Measurements from ENCODE around the gene TMEM132D.

TMEM132D gene

DNA sequence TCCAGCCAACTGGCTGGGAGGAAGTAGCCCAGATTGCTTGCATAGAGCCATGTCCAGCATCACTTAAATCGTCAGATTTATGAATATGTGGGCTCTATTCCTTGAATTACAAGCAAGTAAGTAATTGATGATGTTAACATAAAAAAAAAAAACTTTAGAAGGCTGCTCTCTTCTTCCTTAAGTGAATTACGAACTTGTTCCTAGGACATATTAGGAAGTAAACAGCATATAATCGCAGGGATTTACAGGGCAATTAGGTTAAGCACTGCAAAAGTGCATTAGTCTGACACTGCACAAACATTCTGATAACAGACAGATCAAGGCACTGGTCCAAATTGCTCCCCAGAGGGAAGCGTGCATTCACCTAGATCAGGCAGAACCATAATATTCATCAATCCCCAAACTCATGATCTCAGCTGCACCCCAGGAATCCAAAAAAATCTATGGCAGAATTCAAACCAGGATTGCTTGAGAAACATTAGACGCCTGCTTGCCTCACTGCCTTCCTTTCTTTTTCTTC lies 293.2 kb downstream of the TMEM132D start:
- H3K9ac ChIP-seq (ENCODE audit: low read depth, low read length) = no peak overlapping the region
- no peaks in the 10 kb centered on the region for H3K36me3 ChIP-seq (ENCODE audit: insufficient read depth, low read depth, low read length)
- no peak overlapping the region for H3K4me3 ChIP-seq (ENCODE audit: low read length)
- peaks cover 24% of the 10 kb centered on the region for H3K4me1 ChIP-seq (ENCODE audit: insufficient read depth, low read length)
- H3K27me3 ChIP-seq (ENCODE audit: insufficient read depth, low read length) = no peaks in the 10 kb centered on the region
- H3K9me3 ChIP-seq (ENCODE audit: insufficient read depth, low read depth, low read length) = peaks cover 2% of the 10 kb centered on the region; the same call in 1 of the 2 replicates
- no peak overlapping the region for H3K27ac ChIP-seq (ENCODE audit: low read length)

DNA sequence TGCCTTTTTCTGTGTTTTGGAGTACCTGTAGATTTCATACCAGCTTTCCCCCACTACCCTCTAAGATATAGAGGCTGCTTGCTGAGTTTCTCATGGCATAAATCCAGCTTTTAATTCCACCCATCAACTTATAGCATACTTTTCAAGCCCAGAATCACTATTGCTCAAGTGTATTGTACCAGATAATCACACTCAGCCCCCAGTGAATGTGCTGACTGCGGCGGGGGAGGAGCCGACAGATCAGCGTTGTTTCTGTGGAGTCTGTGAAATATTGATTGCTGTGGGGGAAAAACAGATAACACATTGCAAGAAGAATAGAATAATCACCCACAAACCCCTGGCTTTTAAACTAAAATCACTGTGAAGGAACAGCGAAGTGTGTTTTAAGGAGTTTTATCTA lies 296.1 kb downstream of the TMEM132D start:
- Histone ChIP-seq H3K9me3 (ENCODE audit: insufficient read depth, low read depth, low read length) (peaks cover 2% of the 10 kb centered on the region; the same call in 1 of the 2 replicates), H3K4me3 (ENCODE audit: low read length) (peak overlapping the region; percentile 44; the same call in 1 of the 2 replicates), H3K27me3 (ENCODE audit: insufficient read depth, low read length) (no peaks in the 10 kb centered on the region), H3K36me3 (ENCODE audit: insufficient read depth, low read depth, low read length) (no peaks in the 10 kb centered on the region), H3K9ac (ENCODE audit: low read depth, low read length) (peak overlapping the region; percentile 40; the same call in 1 of the 2 replicates), H3K4me1 (ENCODE audit: insufficient read depth, low read length) (peaks cover 24% of the 10 kb centered on the region), H3K27ac (ENCODE audit: low read length) (peak overlapping the region; percentile 7)

DNA sequence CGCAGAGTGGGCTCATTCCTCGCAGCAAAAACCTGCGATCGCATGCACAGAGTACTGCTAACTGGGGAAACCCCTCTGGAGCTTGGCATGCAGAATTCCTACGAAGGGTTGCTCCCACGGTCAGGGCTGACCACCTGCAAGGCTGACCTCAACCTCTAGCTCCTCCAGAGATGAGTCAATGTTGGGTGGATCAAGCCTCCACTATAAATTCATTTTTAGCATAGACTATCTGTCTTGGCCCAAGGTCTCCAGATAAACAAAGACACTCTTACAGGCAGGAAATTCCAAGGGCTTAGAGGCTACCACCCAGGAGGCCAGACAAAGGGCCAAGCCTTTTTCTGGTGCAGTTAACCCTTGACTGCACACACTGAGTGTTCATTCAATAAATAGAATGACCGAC lies 296.5 kb downstream of the TMEM132D start:
- H3K4me1 ChIP-seq (ENCODE audit: insufficient read depth, low read length) = peaks cover 24% of the 10 kb centered on the region
- peak overlapping the region; percentile 44; the same call in 1 of the 2 replicates for H3K4me3 ChIP-seq (ENCODE audit: low read length)
- H3K27me3 ChIP-seq (ENCODE audit: insufficient read depth, low read length) = no peaks in the 10 kb centered on the region
- H3K9ac ChIP-seq (ENCODE audit: low read depth, low read length) = peak overlapping the region; percentile 33; the same call in 1 of the 2 replicates
- H3K36me3 ChIP-seq (ENCODE audit: insufficient read depth, low read depth, low read length) = no peaks in the 10 kb centered on the region
- peak overlapping the region; percentile 7 for H3K27ac ChIP-seq (ENCODE audit: low read length)
- peaks cover 2% of the 10 kb centered on the region; the same call in 1 of the 2 replicates for H3K9me3 ChIP-seq (ENCODE audit: insufficient read depth, low read depth, low read length)

DNA sequence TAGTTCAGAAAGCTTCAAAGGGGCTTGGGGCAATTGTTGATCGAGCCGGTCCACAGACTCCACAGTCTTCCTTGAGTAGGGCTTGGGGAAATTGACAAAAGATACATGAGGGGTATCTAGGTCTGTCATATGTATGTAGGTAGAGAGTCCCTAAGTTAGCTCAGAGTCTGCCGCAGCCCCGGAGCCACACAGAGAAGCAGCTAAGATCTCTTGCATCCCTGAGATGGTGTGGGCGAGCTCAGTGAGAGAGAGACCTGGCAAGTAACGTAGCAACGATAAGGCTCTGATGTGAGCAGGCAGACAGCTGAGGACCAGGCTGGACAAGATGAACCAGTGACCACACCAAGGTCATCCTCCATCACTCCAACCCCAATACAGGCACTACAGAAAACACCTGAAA lies 297.6 kb downstream of the TMEM132D start:
- H3K9me3 ChIP-seq (ENCODE audit: insufficient read depth, low read depth, low read length) = no peaks in the 10 kb centered on the region; the same call in 1 of the 2 replicates
- H3K9ac ChIP-seq (ENCODE audit: low read depth, low read length) = no peak overlapping the region
- no peaks in the 10 kb centered on the region for H3K36me3 ChIP-seq (ENCODE audit: insufficient read depth, low read depth, low read length)
- H3K4me3 ChIP-seq (ENCODE audit: low read length) = no peak overlapping the region
- H3K27me3 ChIP-seq (ENCODE audit: insufficient read depth, low read length) = no peaks in the 10 kb centered on the region
- peaks cover 23% of the 10 kb centered on the region for H3K4me1 ChIP-seq (ENCODE audit: insufficient read depth, low read length)
- no peak overlapping the region for H3K27ac ChIP-seq (ENCODE audit: low read length)

DNA sequence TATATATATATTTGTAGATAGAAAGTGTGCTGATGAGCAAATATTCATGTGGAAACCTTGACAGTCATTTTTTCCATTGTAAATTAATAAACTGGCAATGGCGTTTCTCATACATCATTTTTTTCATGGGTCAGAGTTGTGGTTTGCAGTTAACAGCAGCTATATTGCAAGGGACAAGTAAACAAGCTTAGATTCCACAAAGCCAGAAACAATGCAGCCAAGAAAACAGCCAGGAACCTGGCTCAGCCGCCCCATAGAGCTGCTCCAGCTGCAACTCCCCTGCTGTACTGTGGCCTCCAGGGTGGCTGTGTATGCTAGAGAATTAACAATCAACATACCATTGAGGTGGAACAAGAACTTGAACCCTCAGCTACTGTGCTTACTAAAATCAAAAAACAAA lies 298.2 kb downstream of the TMEM132D start:
- H3K27me3 ChIP-seq (ENCODE audit: insufficient read depth, low read length) = no peaks in the 10 kb centered on the region
- H3K9ac ChIP-seq (ENCODE audit: low read depth, low read length) = no peak overlapping the region
- H3K27ac ChIP-seq (ENCODE audit: low read length) = no peak overlapping the region
- no peak overlapping the region for H3K4me3 ChIP-seq (ENCODE audit: low read length)
- peaks cover 4% of the 10 kb centered on the region; the same call in 1 of the 2 replicates for H3K9me3 ChIP-seq (ENCODE audit: insufficient read depth, low read depth, low read length)
- peaks cover 19% of the 10 kb centered on the region for H3K4me1 ChIP-seq (ENCODE audit: insufficient read depth, low read length)
- no peaks in the 10 kb centered on the region for H3K36me3 ChIP-seq (ENCODE audit: insufficient read depth, low read depth, low read length)

DNA sequence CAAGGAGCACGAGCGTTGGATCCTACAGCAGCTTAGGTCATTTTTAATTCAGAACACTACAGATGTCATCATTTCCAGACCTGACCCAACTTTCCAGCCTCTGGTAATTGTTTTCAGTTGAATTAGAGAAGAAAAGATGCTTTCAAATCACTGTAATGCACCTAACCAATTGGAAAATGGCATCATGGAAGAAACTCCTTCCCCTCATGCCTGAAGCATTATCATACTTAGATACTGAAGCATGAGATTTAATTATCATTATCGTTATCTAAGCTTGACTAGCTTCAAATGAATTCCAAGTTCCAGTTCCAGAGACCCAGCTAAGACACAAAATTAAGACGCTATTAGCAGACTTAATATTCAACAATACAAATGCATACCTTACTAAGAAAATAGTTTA lies 299.3 kb downstream of the TMEM132D start:
- Histone ChIP-seq H3K36me3 (ENCODE audit: insufficient read depth, low read depth, low read length) (no peaks in the 10 kb centered on the region), H3K9me3 (ENCODE audit: insufficient read depth, low read depth, low read length) (peaks cover 10% of the 10 kb centered on the region; the same call in 1 of the 2 replicates), H3K9ac (ENCODE audit: low read depth, low read length) (no peak overlapping the region), H3K4me3 (ENCODE audit: low read length) (no peak overlapping the region), H3K27me3 (ENCODE audit: insufficient read depth, low read length) (no peaks in the 10 kb centered on the region), H3K4me1 (ENCODE audit: insufficient read depth, low read length) (peaks cover 19% of the 10 kb centered on the region), H3K27ac (ENCODE audit: low read length) (no peak overlapping the region)

DNA sequence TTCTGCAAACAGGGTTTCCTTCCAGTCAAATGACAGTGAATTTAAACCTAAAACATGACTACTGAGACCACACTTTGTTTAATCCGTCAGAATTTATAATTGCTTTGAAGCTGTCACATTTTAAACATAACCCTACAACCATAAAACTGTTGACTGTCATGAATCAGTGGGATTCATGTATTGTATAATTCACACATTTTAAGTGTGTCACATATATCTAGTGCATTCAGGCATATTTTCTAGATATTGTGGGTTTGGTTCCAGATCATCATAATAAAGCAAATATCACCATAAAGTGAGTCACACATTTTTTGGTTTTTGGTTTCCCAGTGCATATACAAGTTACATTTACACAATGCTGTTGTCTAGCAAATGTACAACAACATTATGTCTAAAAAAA lies 304.4 kb downstream of the TMEM132D start:
- Histone ChIP-seq H3K9ac (ENCODE audit: low read depth, low read length) (0 out of 2 replicates have a peak overlapping the region, but pooled peaks have one; percentile 15), H3K9me3 (ENCODE audit: insufficient read depth, low read depth, low read length) (peaks cover 10% of the 10 kb centered on the region; the same call in 1 of the 2 replicates)

DNA sequence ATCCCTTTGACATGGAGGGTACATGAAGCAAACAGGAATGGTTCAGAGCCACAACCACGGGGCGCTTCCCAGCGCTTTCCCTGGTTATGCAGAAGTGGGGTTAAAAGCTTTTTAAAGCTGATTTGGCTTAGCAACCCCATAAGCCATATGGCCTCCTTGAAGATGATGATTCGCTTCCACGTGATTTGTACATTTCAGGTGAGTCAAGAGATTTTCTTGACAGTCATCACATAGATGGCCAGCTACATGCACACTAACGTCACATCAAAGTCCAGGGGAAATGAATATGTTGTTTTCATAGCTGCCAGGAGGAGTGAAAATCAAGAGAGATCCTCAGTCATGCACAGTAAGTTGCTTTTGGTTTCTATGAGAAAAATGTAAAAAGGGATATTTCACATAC lies 309.7 kb downstream of the TMEM132D start:
- Histone ChIP-seq H3K36me3 (ENCODE audit: insufficient read depth, low read depth, low read length) (no peaks in the 10 kb centered on the region), H3K27me3 (ENCODE audit: insufficient read depth, low read length) (no peaks in the 10 kb centered on the region), H3K4me1 (ENCODE audit: insufficient read depth, low read length) (no peaks in the 10 kb centered on the region), H3K9ac (ENCODE audit: low read depth, low read length) (no peak overlapping the region), H3K4me3 (ENCODE audit: low read length) (no peak overlapping the region), H3K9me3 (ENCODE audit: insufficient read depth, low read depth, low read length) (no peaks in the 10 kb centered on the region; the same call in 1 of the 2 replicates), H3K27ac (ENCODE audit: low read length) (no peak overlapping the region)

More for the DNA sequence above, 304.4 kb downstream of the TMEM132D start:
- Histone ChIP-seq H3K27me3 (ENCODE audit: insufficient read depth, low read length) (no peaks in the 10 kb centered on the region), H3K4me3 (ENCODE audit: low read length) (no peak overlapping the region), H3K36me3 (ENCODE audit: insufficient read depth, low read depth, low read length) (no peaks in the 10 kb centered on the region), H3K4me1 (ENCODE audit: insufficient read depth, low read length) (no peaks in the 10 kb centered on the region), H3K27ac (ENCODE audit: low read length) (no peak overlapping the region)

DNA sequence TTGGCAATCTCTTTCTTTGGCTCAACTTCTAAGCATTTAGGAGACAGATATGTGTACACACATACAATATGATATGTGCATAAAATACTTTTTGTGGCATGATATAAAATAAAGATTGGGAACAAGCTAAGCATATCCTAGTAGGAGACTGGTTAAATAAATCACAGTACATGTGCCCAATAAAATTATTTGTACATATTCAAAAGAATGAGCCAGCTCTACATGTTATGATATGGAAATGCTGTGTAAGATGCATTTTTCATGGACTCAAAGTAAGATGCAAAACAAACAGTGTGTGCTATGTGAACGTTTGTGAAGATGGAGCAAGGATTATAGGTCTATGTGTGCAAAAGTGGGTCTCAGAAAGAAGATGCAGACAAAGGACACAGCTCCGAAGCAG lies 311.4 kb downstream of the TMEM132D start:
- no peaks in the 10 kb centered on the region for H3K27me3 ChIP-seq (ENCODE audit: insufficient read depth, low read length)
- H3K9me3 ChIP-seq (ENCODE audit: insufficient read depth, low read depth, low read length) = peaks cover 6% of the 10 kb centered on the region; the same call in 1 of the 2 replicates
- H3K27ac ChIP-seq (ENCODE audit: low read length) = no peak overlapping the region
- H3K4me1 ChIP-seq (ENCODE audit: insufficient read depth, low read length) = no peaks in the 10 kb centered on the region
- no peak overlapping the region for H3K4me3 ChIP-seq (ENCODE audit: low read length)
- no peaks in the 10 kb centered on the region for H3K36me3 ChIP-seq (ENCODE audit: insufficient read depth, low read depth, low read length)
- no peak overlapping the region for H3K9ac ChIP-seq (ENCODE audit: low read depth, low read length)

DNA sequence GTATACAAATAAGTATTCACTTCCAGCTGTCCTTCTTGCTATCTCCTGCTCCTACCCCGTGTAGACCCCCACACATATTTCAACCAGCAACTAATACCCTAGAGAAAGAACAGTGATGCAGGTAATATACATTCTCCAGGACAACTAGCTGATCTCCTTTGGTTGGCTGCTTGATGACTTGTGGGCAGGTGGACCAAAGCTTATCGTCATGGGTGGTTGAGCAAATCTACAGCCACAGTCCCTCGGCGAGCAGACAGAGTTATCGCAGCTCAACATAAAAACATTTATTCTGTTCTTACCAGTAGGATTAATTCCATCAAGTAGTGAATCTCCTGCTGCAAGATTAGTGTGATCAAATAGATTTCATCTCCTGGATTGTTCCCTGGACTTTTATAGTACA lies 314.3 kb downstream of the TMEM132D start:
- Histone ChIP-seq H3K36me3 (ENCODE audit: insufficient read depth, low read depth, low read length) (no peaks in the 10 kb centered on the region), H3K4me3 (ENCODE audit: low read length) (no peak overlapping the region), H3K27ac (ENCODE audit: low read length) (no peak overlapping the region), H3K27me3 (ENCODE audit: insufficient read depth, low read length) (no peaks in the 10 kb centered on the region), H3K4me1 (ENCODE audit: insufficient read depth, low read length) (no peaks in the 10 kb centered on the region), H3K9me3 (ENCODE audit: insufficient read depth, low read depth, low read length) (peaks cover 6% of the 10 kb centered on the region; the same call in 1 of the 2 replicates), H3K9ac (ENCODE audit: low read depth, low read length) (no peak overlapping the region)

DNA sequence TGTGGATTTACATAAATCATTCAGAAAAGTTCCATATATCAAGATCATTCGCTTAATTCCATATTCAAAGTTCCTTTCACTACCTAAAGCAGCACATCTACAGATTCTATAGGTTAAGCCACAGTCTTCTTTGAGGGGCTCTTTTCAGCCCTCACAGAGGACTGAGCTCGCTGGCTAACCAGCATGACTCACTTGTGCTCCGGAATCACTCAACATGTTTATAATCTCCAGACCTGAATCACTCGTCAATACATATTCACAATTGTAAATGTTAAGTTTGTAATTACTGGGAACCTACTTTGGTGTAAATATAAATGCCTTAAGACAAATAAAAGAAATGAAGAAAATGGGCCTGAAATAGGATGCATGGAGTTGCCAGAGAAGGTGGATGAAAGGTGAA lies 315.7 kb downstream of the TMEM132D start:
- no peak overlapping the region for H3K27ac ChIP-seq (ENCODE audit: low read length)
- H3K4me1 ChIP-seq (ENCODE audit: insufficient read depth, low read length) = no peaks in the 10 kb centered on the region
- H3K36me3 ChIP-seq (ENCODE audit: insufficient read depth, low read depth, low read length) = no peaks in the 10 kb centered on the region
- H3K9ac ChIP-seq (ENCODE audit: low read depth, low read length) = no peak overlapping the region
- peaks cover 6% of the 10 kb centered on the region; the same call in 1 of the 2 replicates for H3K9me3 ChIP-seq (ENCODE audit: insufficient read depth, low read depth, low read length)
- no peaks in the 10 kb centered on the region for H3K27me3 ChIP-seq (ENCODE audit: insufficient read depth, low read length)
- no peak overlapping the region for H3K4me3 ChIP-seq (ENCODE audit: low read length)

DNA sequence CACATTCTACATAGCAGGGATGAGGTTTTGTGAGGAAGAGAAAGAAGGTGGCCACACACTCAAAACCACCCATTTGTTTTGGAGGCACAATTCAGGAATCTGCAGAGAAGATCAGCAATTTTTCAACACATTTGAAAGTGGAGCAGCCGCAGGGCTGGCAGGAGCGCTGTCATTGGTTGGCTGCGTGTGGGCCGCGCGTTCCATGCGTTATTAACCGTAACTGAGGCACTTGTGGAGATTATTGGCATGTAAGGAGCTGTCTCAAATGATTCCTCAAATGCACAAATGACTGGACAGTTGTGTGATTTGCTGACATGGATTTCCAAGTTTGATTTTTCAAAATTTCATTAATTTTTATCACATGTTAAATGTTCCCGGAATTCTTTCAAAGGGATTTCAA lies 318.5 kb downstream of the TMEM132D start:
- H3K4me1 ChIP-seq (ENCODE audit: insufficient read depth, low read length) = no peaks in the 10 kb centered on the region
- peaks cover 10% of the 10 kb centered on the region; the same call in 1 of the 2 replicates for H3K9me3 ChIP-seq (ENCODE audit: insufficient read depth, low read depth, low read length)
- no peaks in the 10 kb centered on the region for H3K27me3 ChIP-seq (ENCODE audit: insufficient read depth, low read length)
- H3K9ac ChIP-seq (ENCODE audit: low read depth, low read length) = no peak overlapping the region
- H3K27ac ChIP-seq (ENCODE audit: low read length) = no peak overlapping the region
- H3K36me3 ChIP-seq (ENCODE audit: insufficient read depth, low read depth, low read length) = no peaks in the 10 kb centered on the region
- no peak overlapping the region for H3K4me3 ChIP-seq (ENCODE audit: low read length)
